ENCODE data around the gene TMEM201. TPM values are rescaled to one million over a fixed set of nuclear protein-coding genes. Genes with fewer than 3 reads are reported as not detected.

Gene TMEM201
- total and polyA plus RNA-seq, 2 of the 4 experiments (the other 2 are of a cell fraction) = 1.3 to 8.7 TPM

- TF ChIP-seq SMC3 (IDR thresholded peaks at IDR 0.05; ENCODE audit: low read depth, low read length) = no peak
Measured at GRCh38 chr1:9628541-9629444, 40.1 kb downstream of the TMEM201 start (continued).

GRCh38 chr1:9629445-9630201 is 40.9 kb downstream of the TMEM201 start:
- H2AFZ ChIP-seq (replicated peaks; ENCODE audit: low read length, poor library complexity) = no peak overlapping the region
- no peaks in the 10 kb centered on the region for H3K79me1 ChIP-seq (ENCODE audit: low read depth in 1 of 2, low read length in 2 of 2)
- H3K36me3 ChIP-seq (ENCODE audit: control insufficient read depth, insufficient read depth, low read length) = no peaks in the 10 kb centered on the region
- no peak overlapping the region for H2BK120ac ChIP-seq (ENCODE audit: low read depth, low read length)
- TF ChIP-seq BHLHE40 (IDR thresholded peaks at IDR 0.05; ENCODE audit: low read depth, low read length) = no peak
- no peak for TF ChIP-seq RFX5 (IDR thresholded peaks at IDR 0.05; ENCODE audit: low read depth, low read length)
- no peak for TF ChIP-seq RAD21 (IDR thresholded peaks at IDR 0.05; ENCODE audit: low read length)
- TF ChIP-seq, protein P1, sequence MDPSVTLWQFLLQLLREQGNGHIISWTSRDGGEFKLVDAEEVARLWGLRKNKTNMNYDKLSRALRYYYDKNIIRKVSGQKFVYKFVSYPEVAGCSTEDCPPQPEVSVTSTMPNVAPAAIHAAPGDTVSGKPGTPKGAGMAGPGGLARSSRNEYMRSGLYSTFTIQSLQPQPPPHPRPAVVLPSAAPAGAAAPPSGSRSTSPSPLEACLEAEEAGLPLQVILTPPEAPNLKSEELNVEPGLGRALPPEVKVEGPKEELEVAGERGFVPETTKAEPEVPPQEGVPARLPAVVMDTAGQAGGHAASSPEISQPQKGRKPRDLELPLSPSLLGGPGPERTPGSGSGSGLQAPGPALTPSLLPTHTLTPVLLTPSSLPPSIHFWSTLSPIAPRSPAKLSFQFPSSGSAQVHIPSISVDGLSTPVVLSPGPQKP (IDR thresholded peaks at IDR 0.05; ENCODE audit: borderline replicate concordance, low read depth, low read length) = no peak
- TF ChIP-seq SMC3 (IDR thresholded peaks at IDR 0.05; ENCODE audit: low read depth, low read length) = no peak
- TF ChIP-seq FOS (IDR thresholded peaks at IDR 0.05; ENCODE audit: low read depth, low read length) = no peak
- no peak for TF ChIP-seq CEBPB (IDR thresholded peaks at IDR 0.05; ENCODE audit: low read depth, low read length)
- no peak for TF ChIP-seq USF2 (IDR thresholded peaks at IDR 0.05; ENCODE audit: low read depth, low read length)
- TF ChIP-seq NFE2L2 (IDR thresholded peaks at IDR 0.05; ENCODE audit: low read depth, low read length) = no peak
- TF ChIP-seq CHD1 (IDR thresholded peaks at IDR 0.05; ENCODE audit: low read depth, low read length) = no peak
- TF ChIP-seq MAFK (IDR thresholded peaks at IDR 0.05; ENCODE audit: low read depth, low read length) = no peak
- TF ChIP-seq MAZ (IDR thresholded peaks at IDR 0.05; ENCODE audit: borderline replicate concordance, low read depth, low read length) = no peak
- no peak overlapping the region for H3K56ac ChIP-seq (ENCODE audit: extremely low read depth, insufficient read depth, low read length)
- dilution Hi-C loops (cut with HindIII; ENCODE audit: low sequenced_read_pairs, unreplicated experiment) = no loop called here
- no peak overlapping the region for H3K18ac ChIP-seq (ENCODE audit: low read depth, low read length)
- ATAC-seq (ENCODE audit: low read depth) (no peak), DNase-seq (no peak)
- H3K4me1 ChIP-seq (ENCODE audit: control insufficient read depth, insufficient read depth, low read length) = no peaks in the 10 kb centered on the region
- H4K91ac ChIP-seq (ENCODE audit: insufficient read depth, low read depth, low read length) = no peak overlapping the region
- H3K9me3 ChIP-seq (ENCODE audit: control insufficient read depth, insufficient read depth, low read length) = peaks cover 1% of the 10 kb centered on the region; the same call in 1 of the 2 replicates
- no peak overlapping the region for H3K27ac ChIP-seq (ENCODE audit: insufficient read depth, low read length)
- POLR2A ChIA-PET (ENCODE audit: unreplicated experiment) = no interaction called here
- H2BK5ac ChIP-seq (ENCODE audit: low read depth, low read length, poor library complexity, severe bottlenecking) = no peak overlapping the region
- no peak overlapping the region for H3K4ac ChIP-seq (ENCODE audit: low read depth, low read length)
- H3K14ac ChIP-seq (replicated peaks; ENCODE audit: low read depth, low read length) = no peak overlapping the region
- CTCF ChIA-PET = interaction anchor here (0.6 kb wide), 1 partner anchor 72 kb away, joined by 3 read pairs; no protein-coding TSS in a partner anchor
- no peak overlapping the region for H4K8ac ChIP-seq (ENCODE audit: low read depth in 2 of 2, low read length in 2 of 2)
- no peak overlapping the region for H2BK20ac ChIP-seq (ENCODE audit: low read depth, low read length)
- peaks cover 8% of the 10 kb centered on the region for H3K27me3 ChIP-seq (ENCODE audit: control insufficient read depth, insufficient read depth, low read length)
- in situ Hi-C loops (cut with MboI; ENCODE audit: low sequenced_read_pairs) = loop anchor here (5.0 kb wide), 1 partner anchor 238 kb away; no protein-coding TSS in a partner anchor
- no peak overlapping the region for H4K5ac ChIP-seq (ENCODE audit: low read depth, low read length)
- no CpG with 5 or more reads among the region's 29 CpGs for WGBS, 2 experiments (ENCODE audit: extremely low coverage in 2 of 2, insufficient read length in 1 of 2)
- H2AK5ac ChIP-seq (ENCODE audit: low read depth, low read length) = no peak overlapping the region
- no peak overlapping the region for H2AK9ac ChIP-seq (replicated peaks; ENCODE audit: low read depth, low read length, poor library complexity)
- no peak overlapping the region for H3K4me2 ChIP-seq (ENCODE audit: low read depth, low read length)
- H3K9ac ChIP-seq (ENCODE audit: low read depth, low read length) = no peak overlapping the region
- H3K4me3 ChIP-seq (ENCODE audit: insufficient read depth, low read depth, low read length) = no peak overlapping the region
- H4K20me1 ChIP-seq (ENCODE audit: insufficient read depth, low read length) = no peaks in the 10 kb centered on the region
- H2BK15ac ChIP-seq (ENCODE audit: low read depth, low read length) = no peak overlapping the region
- BruUV-seq (replicated peaks) = no TSS peak
- no peak overlapping the region for H3K23ac ChIP-seq (ENCODE audit: low read depth, low read length)
- no peaks in the 10 kb centered on the region for H3K9me1 ChIP-seq (ENCODE audit: insufficient read depth, low read length)
- intact Hi-C loops (cut with micrococcal nuclease) = no loop called here

All from IMR-90 (cell line).